GM15510 (cell line): ENCODE measurements around the gene CHPT1.

Source experiments
- POLR2A ChIP-seq: IDR thresholded peaks from 3 replicates; pipeline ENCODE4 v1.6.1; 2011; ENCODE audit warnings: borderline replicate concordance; ENCODE audit not compliant: insufficient read length; ENCODE audit errors: extremely low read depth

CHPT1 gene

GRCh38 chr12:101764051-101764792 is 66.8 kb downstream of the CHPT1 start:
- TF ChIP-seq POLR2A: no peak

DNA sequence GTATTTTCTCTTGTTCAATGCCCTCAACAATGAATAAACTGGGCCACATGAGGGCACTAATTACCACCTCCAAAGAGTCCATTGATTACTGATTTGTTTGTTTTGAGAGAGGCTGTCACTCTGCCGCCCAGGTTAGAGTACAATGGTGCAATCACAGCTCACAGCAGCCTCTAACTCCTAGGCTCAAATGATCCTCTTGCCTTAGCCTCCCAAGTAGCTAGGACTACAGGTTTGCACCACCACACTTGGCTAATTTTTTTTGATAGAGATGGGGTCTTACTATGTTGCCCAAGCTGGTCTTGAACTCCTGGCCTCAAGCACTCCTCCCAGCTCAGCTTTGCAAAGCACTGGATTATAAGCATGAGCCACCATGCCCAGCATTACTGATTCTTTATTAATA is 70.1 kb downstream of the CHPT1 start:
- TF ChIP-seq POLR2A: no peak

GRCh38 chr12:101768781-101769180 is 71.3 kb downstream of the CHPT1 start:
- no peak for TF ChIP-seq POLR2A

DNA sequence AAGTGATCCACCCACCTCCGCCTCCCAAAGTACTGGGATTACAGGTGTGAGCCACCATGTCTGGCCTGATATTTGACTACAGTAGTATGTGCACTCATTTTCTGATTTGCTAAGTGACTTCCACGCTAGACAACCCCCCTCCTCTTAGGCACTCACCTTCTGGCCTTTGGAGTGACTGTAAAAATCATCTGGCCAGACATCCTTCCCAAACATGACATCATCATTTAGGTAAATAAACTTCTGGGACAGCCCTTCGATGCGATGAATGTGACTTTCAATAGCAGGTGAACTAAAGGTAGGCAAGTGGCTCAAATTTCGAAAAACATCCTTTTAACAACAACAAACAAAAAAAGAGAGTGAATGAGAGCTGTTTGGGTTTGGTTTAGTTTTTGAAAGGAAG is 72.4 kb downstream of the CHPT1 start:
- TF ChIP-seq POLR2A: no peak

DNA sequence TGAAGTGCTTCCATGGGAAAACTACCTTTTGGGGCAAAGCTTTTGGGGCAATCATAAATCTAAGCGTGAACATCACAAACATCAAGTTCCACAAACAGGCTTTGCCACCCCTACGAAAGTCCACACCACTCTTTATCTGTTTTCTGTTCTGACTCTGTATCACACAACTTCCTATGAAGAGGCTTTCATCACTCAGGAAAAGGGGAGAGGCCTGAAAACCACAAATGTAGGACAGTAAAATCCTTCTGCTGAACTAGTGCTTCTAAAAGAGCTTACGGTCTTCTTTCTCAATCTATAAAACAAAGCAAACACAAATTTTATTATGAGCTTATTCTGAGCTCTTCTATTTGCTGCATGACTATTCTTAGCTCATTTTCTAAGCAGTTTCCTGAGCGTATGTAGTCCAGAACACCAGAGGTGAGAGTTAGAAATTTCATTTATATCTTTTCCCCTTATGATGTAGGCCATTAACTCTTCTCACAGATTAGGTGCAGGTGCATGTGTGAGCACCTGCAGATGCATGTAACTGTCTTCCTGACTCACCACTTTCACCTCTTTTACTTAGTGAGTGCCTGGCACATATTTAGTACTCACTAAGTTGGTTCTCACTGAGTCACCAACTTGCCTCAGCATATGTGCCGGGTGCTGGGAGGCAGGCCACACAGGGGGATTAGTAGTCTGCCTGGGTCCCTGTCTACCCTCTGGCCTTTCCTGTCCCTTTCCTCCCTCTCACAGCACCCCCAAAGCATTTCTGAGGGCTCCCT is 74.8 kb downstream of the CHPT1 start:
- TF ChIP-seq POLR2A: no peak

GRCh38 chr12:101773650-101774162 is 76.3 kb downstream of the CHPT1 start:
- no peak for TF ChIP-seq POLR2A

- TF ChIP-seq POLR2A: no peak
Measured at GRCh38 chr12:101775816-101776215, 78.4 kb downstream of the CHPT1 start.

- TF ChIP-seq POLR2A: no peak
Measured at GRCh38 chr12:101777485-101777884, 80.0 kb downstream of the CHPT1 start.

GRCh38 chr12:101777978-101778377 is 80.5 kb downstream of the CHPT1 start:
- no peak for TF ChIP-seq POLR2A
